Type B pancreatic cell (in vitro differentiated cells): Measurements from ENCODE around the gene HAPLN2. TPM values are rescaled to one million over a fixed set of nuclear protein-coding genes. Genes with fewer than 3 reads are reported as not detected.

Source experiments
- DNase-seq: peaks from one replicate; pipeline ENCODE4 v3.0.0; 2021; ENCODE audit warnings: mixed read lengths; ENCODE audit not compliant: unreplicated experiment; ENCODE audit errors: extremely low spot score
- H3K27ac Mint-ChIP-seq: 2 replicates; pipeline ENCODE4 v1.8.0; 2021; ENCODE audit warnings: mild to moderate bottlenecking, mixed read lengths
- H3K27me3 Mint-ChIP-seq: 2 replicates; pipeline ENCODE4 v1.8.0; 2021; ENCODE audit warnings: mixed read lengths
- H3K36me3 Mint-ChIP-seq: 2 replicates; pipeline ENCODE4 v1.8.0; 2021; ENCODE audit warnings: mixed read lengths
- H3K4me1 Mint-ChIP-seq: one replicate; pipeline ENCODE4 v1.8.0; 2021; ENCODE audit warnings: mixed read lengths; ENCODE audit not compliant: unreplicated experiment
- H3K4me3 Mint-ChIP-seq: 2 replicates; pipeline ENCODE4 v1.8.0; 2021; ENCODE audit warnings: mild to moderate bottlenecking, mixed read lengths
- H3K9me3 Mint-ChIP-seq: 2 replicates; pipeline ENCODE4 v1.8.0; 2021; ENCODE audit warnings: mixed read lengths
- total RNA-seq: library from RNA; stranded (reverse); gene quantifications from 2 replicates; pipeline ENCODE4 v1.2.1, GENCODE V29; 2021; ENCODE audit warnings: low replicate concordance
- TF ChIP-seq, protein P1 (sequence below): fragments of 200-600 bp; sonication (generic); conservative IDR thresholded peaks from 2 replicates; pipeline ENCODE4 v1.5.0; 2021; ENCODE audit warnings: antibody characterized with exemption, mild to moderate bottlenecking

HAPLN2 gene
- total RNA-seq, 1 donor from 2014 or later: not detected

DNA sequence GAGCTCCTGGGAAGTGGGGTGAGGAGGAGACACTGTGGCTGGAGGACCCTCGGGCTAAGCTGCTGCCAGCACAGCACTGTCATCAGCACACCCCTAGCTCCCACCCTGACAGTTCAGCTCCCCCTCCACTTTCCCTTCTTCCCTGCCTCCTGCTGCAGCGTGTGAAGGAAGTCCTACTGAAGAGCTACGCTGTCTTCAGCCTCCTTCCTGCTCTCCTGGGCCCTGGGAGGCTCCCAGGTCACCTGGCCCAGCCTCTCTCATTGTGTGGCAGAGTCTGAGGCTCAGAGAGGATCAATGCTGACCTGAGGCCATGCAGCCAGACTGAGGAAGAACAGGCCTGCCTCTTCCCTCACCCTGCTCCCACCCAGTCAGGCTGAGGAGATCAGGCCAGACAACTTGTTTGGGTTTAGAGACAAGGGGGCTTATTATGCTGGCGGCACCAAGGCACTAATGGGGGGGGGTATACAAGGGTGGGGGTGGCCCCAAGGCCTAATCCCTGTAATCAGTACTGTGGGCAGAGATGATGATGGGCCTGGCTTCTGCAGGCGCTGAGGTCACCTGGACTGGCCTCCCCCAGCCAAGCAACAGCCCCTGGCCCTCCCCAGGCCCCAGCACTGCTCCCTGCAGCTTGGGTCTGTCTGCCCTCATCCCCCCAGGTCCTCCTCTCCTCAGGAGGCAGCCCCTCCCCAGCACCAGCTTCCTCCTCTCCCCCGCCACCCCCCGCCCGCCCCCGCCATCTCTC is 48.9 kb downstream of the HAPLN2 start:
- no peak for DNase-seq
- Mint-ChIP-seq H3K4me3 (peak overlapping the region; percentile 39), H3K4me1 (peaks cover 65% of the 10 kb centered on the region)

DNA sequence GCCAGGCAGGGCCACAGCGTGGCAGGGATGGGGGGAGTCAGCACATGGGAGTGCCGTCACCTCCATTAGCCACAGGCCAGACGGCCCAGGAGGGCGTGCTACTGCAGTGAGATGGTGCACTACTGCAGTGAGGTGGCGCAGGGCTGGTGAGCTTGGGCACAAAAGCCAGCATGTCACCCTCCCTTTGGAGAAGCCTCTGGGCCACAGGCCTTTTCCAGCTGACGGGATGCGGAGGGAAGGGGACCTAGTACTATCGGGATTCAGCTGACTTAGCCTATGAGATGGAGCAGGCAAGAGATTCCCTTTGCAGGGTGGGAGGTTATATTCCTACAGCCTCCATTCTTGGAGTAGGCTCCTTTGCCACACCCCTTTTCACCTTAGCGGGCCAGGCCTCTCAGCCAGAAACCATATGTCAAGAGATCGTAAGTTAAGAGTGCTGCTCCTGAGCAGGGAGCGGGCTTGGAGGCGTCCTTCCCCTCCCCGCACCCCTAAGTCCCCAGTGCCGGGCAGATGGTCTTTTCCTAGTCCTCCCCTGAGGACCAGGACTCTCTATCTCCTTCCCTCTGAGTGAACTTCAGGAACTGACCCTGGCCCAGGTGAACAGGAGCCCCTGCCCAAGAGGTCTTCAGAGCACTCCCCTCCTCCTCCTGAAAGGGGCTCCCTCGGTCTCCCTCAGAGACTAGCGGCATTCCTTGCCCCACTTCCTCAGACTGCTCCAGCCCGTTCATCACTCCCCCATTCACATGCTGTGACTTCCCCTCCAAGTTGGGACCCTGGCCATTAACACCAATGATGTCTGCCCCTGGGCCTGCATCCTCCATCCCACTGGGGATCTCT is 49.8 kb downstream of the HAPLN2 start:
- no peaks in the 10 kb centered on the region for H3K9me3 Mint-ChIP-seq
- TF ChIP-seq, protein P1, sequence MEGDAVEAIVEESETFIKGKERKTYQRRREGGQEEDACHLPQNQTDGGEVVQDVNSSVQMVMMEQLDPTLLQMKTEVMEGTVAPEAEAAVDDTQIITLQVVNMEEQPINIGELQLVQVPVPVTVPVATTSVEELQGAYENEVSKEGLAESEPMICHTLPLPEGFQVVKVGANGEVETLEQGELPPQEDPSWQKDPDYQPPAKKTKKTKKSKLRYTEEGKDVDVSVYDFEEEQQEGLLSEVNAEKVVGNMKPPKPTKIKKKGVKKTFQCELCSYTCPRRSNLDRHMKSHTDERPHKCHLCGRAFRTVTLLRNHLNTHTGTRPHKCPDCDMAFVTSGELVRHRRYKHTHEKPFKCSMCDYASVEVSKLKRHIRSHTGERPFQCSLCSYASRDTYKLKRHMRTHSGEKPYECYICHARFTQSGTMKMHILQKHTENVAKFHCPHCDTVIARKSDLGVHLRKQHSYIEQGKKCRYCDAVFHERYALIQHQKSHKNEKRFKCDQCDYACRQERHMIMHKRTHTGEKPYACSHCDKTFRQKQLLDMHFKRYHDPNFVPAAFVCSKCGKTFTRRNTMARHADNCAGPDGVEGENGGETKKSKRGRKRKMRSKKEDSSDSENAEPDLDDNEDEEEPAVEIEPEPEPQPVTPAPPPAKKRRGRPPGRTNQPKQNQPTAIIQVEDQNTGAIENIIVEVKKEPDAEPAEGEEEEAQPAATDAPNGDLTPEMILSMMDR: no peak
- peaks cover 15% of the 10 kb centered on the region for H3K36me3 Mint-ChIP-seq
- no peak for DNase-seq
- H3K27ac Mint-ChIP-seq: peak overlapping the region; percentile 53
- H3K27me3 Mint-ChIP-seq: peaks cover 23% of the 10 kb centered on the region
- H3K4me1 Mint-ChIP-seq: peaks cover 67% of the 10 kb centered on the region
- peak overlapping the region; percentile 22 for H3K4me3 Mint-ChIP-seq

More for the DNA sequence above, 48.9 kb downstream of the HAPLN2 start:
- H3K27me3 Mint-ChIP-seq: peaks cover 17% of the 10 kb centered on the region
- peak overlapping the region; percentile 64 for H3K27ac Mint-ChIP-seq
- peaks cover 8% of the 10 kb centered on the region for H3K36me3 Mint-ChIP-seq
- TF ChIP-seq, protein P1: no peak
- no peaks in the 10 kb centered on the region for H3K9me3 Mint-ChIP-seq

DNA sequence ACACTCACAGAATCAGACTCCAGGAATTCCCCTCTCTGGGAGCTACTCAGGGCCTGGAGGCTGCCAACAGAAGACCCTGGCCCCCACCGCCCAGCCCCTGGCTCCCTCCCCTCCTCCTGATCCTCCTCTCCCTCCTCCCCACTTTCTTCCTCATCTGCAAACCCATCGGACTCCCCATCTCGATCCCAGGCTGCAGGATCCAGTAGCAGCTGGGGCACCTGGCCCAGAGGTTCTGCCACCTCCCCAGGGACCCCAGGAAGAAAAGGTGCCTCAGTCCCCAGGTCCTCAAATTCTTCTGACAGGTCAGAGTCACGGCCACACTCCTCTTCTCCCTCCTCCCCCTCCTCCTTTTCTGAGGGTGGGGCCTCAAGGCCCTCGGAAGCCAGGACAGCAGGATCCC is 50.6 kb downstream of the HAPLN2 start:
- DNase-seq: no peak
- H3K4me1 Mint-ChIP-seq: peaks cover 65% of the 10 kb centered on the region
- H3K27me3 Mint-ChIP-seq: peaks cover 26% of the 10 kb centered on the region
- no peak overlapping the region for H3K4me3 Mint-ChIP-seq
- TF ChIP-seq, protein P1: no peak
- peaks cover 15% of the 10 kb centered on the region for H3K36me3 Mint-ChIP-seq
- no peak overlapping the region for H3K27ac Mint-ChIP-seq
- no peaks in the 10 kb centered on the region for H3K9me3 Mint-ChIP-seq

DNA sequence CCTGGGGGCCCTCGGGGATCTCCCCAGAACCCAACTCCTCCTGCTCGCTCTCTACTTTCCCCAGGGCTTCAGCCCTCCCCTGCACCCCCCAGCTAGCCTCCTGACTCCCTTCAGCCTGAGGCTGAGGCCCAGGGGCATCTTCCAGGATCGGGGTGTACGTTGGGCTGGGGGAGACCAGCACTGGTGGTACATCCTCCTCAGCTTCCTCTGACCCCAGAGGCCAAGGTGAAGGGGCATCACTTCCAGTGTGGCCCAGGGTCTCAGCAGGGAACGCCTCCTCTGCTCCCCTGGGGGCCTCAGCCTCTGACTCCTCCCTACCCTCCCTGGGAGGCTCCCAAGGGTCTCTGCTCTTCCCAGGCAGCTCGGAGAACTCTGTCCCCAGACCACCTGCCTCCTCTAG is 51.1 kb downstream of the HAPLN2 start:
- H3K4me1 Mint-ChIP-seq: peaks cover 67% of the 10 kb centered on the region

DNA sequence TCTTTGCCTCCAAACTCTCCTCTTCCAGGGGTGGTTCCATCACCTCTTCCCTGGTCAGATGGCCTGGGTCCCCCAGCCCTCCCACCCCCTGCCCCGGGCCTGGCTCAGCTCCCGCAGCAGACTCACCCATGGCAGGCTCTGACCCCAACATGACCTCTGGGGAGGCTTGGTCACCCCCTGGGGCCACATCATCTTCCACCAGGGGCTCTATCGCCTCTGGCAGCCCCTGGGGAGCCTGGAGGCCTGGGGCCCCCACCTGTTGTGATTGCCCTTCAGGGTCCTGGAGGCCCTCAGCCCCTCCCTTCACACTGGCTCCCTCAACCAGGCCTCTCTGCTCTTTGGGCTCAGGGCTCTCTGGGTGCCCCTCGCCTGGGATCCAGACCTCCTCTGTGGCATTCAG is 51.6 kb downstream of the HAPLN2 start:
- Mint-ChIP-seq H3K4me1 (peaks cover 67% of the 10 kb centered on the region), H3K27ac (no peak overlapping the region), H3K27me3 (peaks cover 30% of the 10 kb centered on the region), H3K36me3 (peaks cover 15% of the 10 kb centered on the region), H3K4me3 (no peak overlapping the region), H3K9me3 (no peaks in the 10 kb centered on the region)
- no peak for DNase-seq
- TF ChIP-seq, protein P1: no peak

More for the DNA sequence above, 51.1 kb downstream of the HAPLN2 start:
- peaks cover 15% of the 10 kb centered on the region for H3K36me3 Mint-ChIP-seq
- H3K9me3 Mint-ChIP-seq: no peaks in the 10 kb centered on the region
- no peak overlapping the region for H3K4me3 Mint-ChIP-seq
- H3K27ac Mint-ChIP-seq: no peak overlapping the region
- DNase-seq: no peak
- TF ChIP-seq, protein P1: no peak
- H3K27me3 Mint-ChIP-seq: peaks cover 27% of the 10 kb centered on the region
